ENCODE measurements around the gene TAF1A.

Gene TAF1A

GRCh38 chr1:222627232-222627631 lies 37.5 kb upstream of the TAF1A start:
- TF ChIP-seq CTCF (IDR thresholded peaks at IDR 0.05; ENCODE audit: low read depth, low read length, missing control alignments), result no peak
- DNase-seq, result peak; percentile 61
- in situ Hi-C loops (cut with HindIII; ENCODE audit: low pct_ligation_motif_present, low sequenced_read_pairs), result no loop called here
- Histone ChIP-seq H3K27me3 (replicated peaks) (no peaks in the 10 kb centered on the region), H3K36me3 (replicated peaks) (peaks cover 26% of the 10 kb centered on the region), H3K27ac (peak overlapping the region; percentile 25), H3K4me3 (ENCODE audit: low read depth, low read length) (no peak overlapping the region)

- Histone ChIP-seq H3K36me3 (replicated peaks) (peaks cover 21% of the 10 kb centered on the region), H3K4me3 (ENCODE audit: low read depth, low read length) (no peak overlapping the region), H3K27ac (no peak overlapping the region), H3K27me3 (replicated peaks) (no peaks in the 10 kb centered on the region)
- no peak for DNase-seq
- TF ChIP-seq CTCF (IDR thresholded peaks at IDR 0.05; ENCODE audit: low read depth, low read length, missing control alignments), result no peak
- in situ Hi-C loops (cut with HindIII; ENCODE audit: low pct_ligation_motif_present, low sequenced_read_pairs), result no loop called here
These were observed 34.5 kb upstream of the TAF1A start for GRCh38 chr1:222624214-222624613.

- Histone ChIP-seq H3K27me3 (replicated peaks) (no peaks in the 10 kb centered on the region), H3K27ac (no peak overlapping the region), H3K4me3 (ENCODE audit: low read depth, low read length) (no peak overlapping the region), H3K36me3 (replicated peaks) (peaks cover 18% of the 10 kb centered on the region)
- no peak for DNase-seq
- in situ Hi-C loops (cut with HindIII; ENCODE audit: low pct_ligation_motif_present, low sequenced_read_pairs), result no loop called here
- no peak for TF ChIP-seq CTCF (IDR thresholded peaks at IDR 0.05; ENCODE audit: low read depth, low read length, missing control alignments)
These were observed 33.7 kb upstream of the TAF1A start for GRCh38 chr1:222623458-222623857.

GRCh38 chr1:222622765-222623164 lies 33.0 kb upstream of the TAF1A start:
- Histone ChIP-seq H3K27ac (no peak overlapping the region), H3K36me3 (replicated peaks) (peaks cover 14% of the 10 kb centered on the region), H3K4me3 (ENCODE audit: low read depth, low read length) (no peak overlapping the region), H3K27me3 (replicated peaks) (no peaks in the 10 kb centered on the region)
- no peak for DNase-seq
- no peak for TF ChIP-seq CTCF (IDR thresholded peaks at IDR 0.05; ENCODE audit: low read depth, low read length, missing control alignments)
- in situ Hi-C loops (cut with HindIII; ENCODE audit: low pct_ligation_motif_present, low sequenced_read_pairs), result no loop called here

- Histone ChIP-seq H3K27me3 (replicated peaks) (no peaks in the 10 kb centered on the region), H3K27ac (no peak overlapping the region), H3K4me3 (ENCODE audit: low read depth, low read length) (no peak overlapping the region), H3K36me3 (replicated peaks) (peaks cover 12% of the 10 kb centered on the region)
- no peak for TF ChIP-seq CTCF (IDR thresholded peaks at IDR 0.05; ENCODE audit: low read depth, low read length, missing control alignments)
- no peak for DNase-seq
- in situ Hi-C loops (cut with HindIII; ENCODE audit: low pct_ligation_motif_present, low sequenced_read_pairs), result no loop called here
These were observed 30.8 kb upstream of the TAF1A start for GRCh38 chr1:222620566-222620965.

- TF ChIP-seq CTCF (IDR thresholded peaks at IDR 0.05; ENCODE audit: low read depth, low read length, missing control alignments), result no peak
- Histone ChIP-seq H3K27me3 (replicated peaks) (no peaks in the 10 kb centered on the region), H3K4me3 (ENCODE audit: low read depth, low read length) (peak overlapping the region; percentile 80), H3K27ac (no peak overlapping the region), H3K36me3 (replicated peaks) (peaks cover 5% of the 10 kb centered on the region)
- no peak for DNase-seq
- in situ Hi-C loops (cut with HindIII; ENCODE audit: low pct_ligation_motif_present, low sequenced_read_pairs), result no loop called here
These were observed 29.3 kb upstream of the TAF1A start for GRCh38 chr1:222618880-222619596.

Measured in brain microvascular endothelial cell (primary cell).